ENCODE results near the gene LRRC55.

The LRRC55 gene

GRCh38 chr11:57203882-57204480 lies 22.2 kb downstream of the LRRC55 start:
- H3K4me3 ChIP-seq (ENCODE audit: control insufficient read depth, low read depth, low read length): no peak overlapping the region
- TF ChIP-seq CTCF (conservative IDR thresholded peaks at IDR 0.05; ENCODE audit: control insufficient read depth, insufficient read depth, low read depth, low read length): no peak
- DNase-seq (ENCODE audit: low read depth): no peak

- no peak overlapping the region for H3K4me3 ChIP-seq (ENCODE audit: control insufficient read depth, low read depth, low read length)
- TF ChIP-seq CTCF (conservative IDR thresholded peaks at IDR 0.05; ENCODE audit: control insufficient read depth, insufficient read depth, low read depth, low read length): no peak
- peak; percentile 27 for DNase-seq (ENCODE audit: low read depth)
Measured at GRCh38 chr11:57205041-57205641, 23.4 kb downstream of the LRRC55 start.

GRCh38 chr11:57207168-57207567 lies 25.4 kb downstream of the LRRC55 start:
- no peak overlapping the region for H3K4me3 ChIP-seq (ENCODE audit: control insufficient read depth, low read depth, low read length)
- TF ChIP-seq CTCF (conservative IDR thresholded peaks at IDR 0.05; ENCODE audit: control insufficient read depth, insufficient read depth, low read depth, low read length): no peak
- no peak for DNase-seq (ENCODE audit: low read depth)

- no peak for DNase-seq (ENCODE audit: low read depth)
- TF ChIP-seq CTCF (conservative IDR thresholded peaks at IDR 0.05; ENCODE audit: control insufficient read depth, insufficient read depth, low read depth, low read length): no peak
- no peak overlapping the region for H3K4me3 ChIP-seq (ENCODE audit: control insufficient read depth, low read depth, low read length)
Measured at GRCh38 chr11:57210781-57211180, 29.0 kb downstream of the LRRC55 start.

GRCh38 chr11:57213342-57214097 lies 31.8 kb downstream of the LRRC55 start:
- no peak overlapping the region for H3K4me3 ChIP-seq (ENCODE audit: control insufficient read depth, low read depth, low read length)
- DNase-seq (ENCODE audit: low read depth): peak; percentile 32
- no peak for TF ChIP-seq CTCF (conservative IDR thresholded peaks at IDR 0.05; ENCODE audit: control insufficient read depth, insufficient read depth, low read depth, low read length)

GRCh38 chr11:57214098-57214417 lies 32.3 kb downstream of the LRRC55 start:
- H3K4me3 ChIP-seq (ENCODE audit: control insufficient read depth, low read depth, low read length): no peak overlapping the region
- TF ChIP-seq CTCF (conservative IDR thresholded peaks at IDR 0.05; ENCODE audit: control insufficient read depth, insufficient read depth, low read depth, low read length): no peak
- DNase-seq (ENCODE audit: low read depth): peak; percentile 30

Measured in fibroblast of mammary gland (primary cell).